Activated CD8-positive, alpha-beta T cell treated with anti-CD3 and anti-CD28 coated beads, Interleukin-2, amount 10 ng/mL, durations not matched to agents 7 days and 5 days (primary cell): ENCODE results near the gene PLEKHG4B. TPM values are rescaled to one million over a fixed set of nuclear protein-coding genes. Genes with fewer than 3 reads are reported as not detected.
A peak's percentile ranks its signal among the peaks of the same experiment; 100 is the strongest.
"Not testable (repeated sequence)": the region's sequence is repeated elsewhere in the genome, so short reads cannot be mapped to it uniquely, and the experiment has no call there.

Source experiments
- ATAC-seq: fragments of 150-1000 bp; cut with Tn5 transposase; one replicate; pipeline ENCODE4 v1.10.0; 2021; ENCODE audit warnings: moderate library complexity
- CTCF ChIA-PET: fragments of 350-600 bp; sonication (Branson Sonifier 250); formaldehyde crosslinking; loops from one replicate; lab custom pipeline; 2021; ENCODE audit warnings: antibody characterized with exemption; lab: Charles Lee
- POLR2A ChIA-PET: fragments of 350-600 bp; sonication (Branson Sonifier 250); formaldehyde crosslinking; loops from one replicate; lab custom pipeline; 2021; ENCODE audit warnings: antibody characterized with exemption; lab: Charles Lee
- DNase-seq: peaks from one replicate; pipeline ENCODE4 v3.0.0-alpha.2; 2020
- H3K27ac Mint-ChIP-seq: one replicate; pipeline ENCODE4 v1.8.0; 2021; ENCODE audit warnings: mild to moderate bottlenecking, mixed read lengths
- H3K27me3 Mint-ChIP-seq: one replicate; pipeline ENCODE4 v1.8.0; 2021; ENCODE audit warnings: low read depth, mixed read lengths
- H3K36me3 Mint-ChIP-seq: one replicate; pipeline ENCODE4 v1.8.0; 2021; ENCODE audit warnings: low read depth, mixed read lengths
- H3K4me1 Mint-ChIP-seq: one replicate; pipeline ENCODE4 v1.8.0; 2021; ENCODE audit warnings: low read depth, mixed read lengths
- H3K4me3 Mint-ChIP-seq: one replicate; pipeline ENCODE4 v1.8.0; 2021; ENCODE audit warnings: mild to moderate bottlenecking, mixed read lengths
- H3K9me3 Mint-ChIP-seq: one replicate; pipeline ENCODE4 v1.8.0; 2022; ENCODE audit warnings: mixed read lengths; ENCODE audit not compliant: insufficient read depth
- total RNA-seq, 2 experiments: library from RNA; stranded (reverse); gene quantifications; one replicate each; pipeline ENCODE4 v1.2.3, GENCODE V29; 2021

The PLEKHG4B gene
- total RNA-seq, 2 experiments from 2014 or later = not detected

GRCh38 chr5:222951-223715 lies 131.2 kb downstream of the PLEKHG4B start:
- Mint-ChIP-seq H3K27ac (peak overlapping the region; percentile 66), H3K4me1 (peaks cover 30% of the 10 kb centered on the region), H3K36me3 (peaks cover 46% of the 10 kb centered on the region)
- CTCF ChIA-PET, H3K4me3 Mint-ChIP-seq, DNase-seq, H3K27me3 Mint-ChIP-seq, ATAC-seq, H3K9me3 Mint-ChIP-seq, POLR2A ChIA-PET: not testable (repeated sequence)

- Mint-ChIP-seq H3K27me3 (no peaks in the 10 kb centered on the region), H3K9me3 (no peaks in the 10 kb centered on the region), H3K36me3 (peaks cover 50% of the 10 kb centered on the region), H3K4me1 (peaks cover 30% of the 10 kb centered on the region), H3K27ac (no peak overlapping the region), H3K4me3 (no peak overlapping the region)
- no peak for DNase-seq
- ChIA-PET POLR2A (no interaction called here), CTCF (no interaction called here)
- no peak for ATAC-seq
Observed at GRCh38 chr5:223791-224190, 131.8 kb downstream of the PLEKHG4B start.

GRCh38 chr5:225334-225733 lies 133.4 kb downstream of the PLEKHG4B start:
- peaks cover 27% of the 10 kb centered on the region for H3K4me1 Mint-ChIP-seq
- no peak overlapping the region for H3K27ac Mint-ChIP-seq
- H3K27me3 Mint-ChIP-seq = no peaks in the 10 kb centered on the region
- no peak overlapping the region for H3K4me3 Mint-ChIP-seq
- peaks cover 57% of the 10 kb centered on the region for H3K36me3 Mint-ChIP-seq
- ATAC-seq (no peak), DNase-seq (no peak)
- POLR2A ChIA-PET = no interaction called here
- CTCF ChIA-PET = no interaction called here
- H3K9me3 Mint-ChIP-seq = no peaks in the 10 kb centered on the region

GRCh38 chr5:227375-227774 lies 135.4 kb downstream of the PLEKHG4B start:
- POLR2A ChIA-PET, ATAC-seq, CTCF ChIA-PET, DNase-seq, H3K27me3 Mint-ChIP-seq, H3K9me3 Mint-ChIP-seq, H3K4me3 Mint-ChIP-seq, H3K27ac Mint-ChIP-seq: not testable (repeated sequence)
- Mint-ChIP-seq H3K4me1 (peaks cover 10% of the 10 kb centered on the region), H3K36me3 (peaks cover 61% of the 10 kb centered on the region)

- no peak for DNase-seq
- Mint-ChIP-seq H3K9me3 (no peaks in the 10 kb centered on the region), H3K4me1 (no peaks in the 10 kb centered on the region), H3K36me3 (peaks cover 60% of the 10 kb centered on the region), H3K4me3 (no peak overlapping the region), H3K27ac (no peak overlapping the region), H3K27me3 (no peaks in the 10 kb centered on the region)
- ChIA-PET CTCF (no interaction called here), POLR2A (no interaction called here)
- no peak for ATAC-seq
Observed at GRCh38 chr5:228886-229285, 136.9 kb downstream of the PLEKHG4B start.

GRCh38 chr5:230711-231110 lies 138.7 kb downstream of the PLEKHG4B start:
- POLR2A ChIA-PET = no interaction called here
- H3K9me3 Mint-ChIP-seq = no peaks in the 10 kb centered on the region
- DNase-seq (no peak), ATAC-seq (no peak)
- H3K36me3 Mint-ChIP-seq = peaks cover 57% of the 10 kb centered on the region
- H3K4me3 Mint-ChIP-seq = no peak overlapping the region
- H3K27me3 Mint-ChIP-seq = no peaks in the 10 kb centered on the region
- no peaks in the 10 kb centered on the region for H3K4me1 Mint-ChIP-seq
- H3K27ac Mint-ChIP-seq = no peak overlapping the region
- CTCF ChIA-PET = no interaction called here

GRCh38 chr5:231661-232060 lies 139.7 kb downstream of the PLEKHG4B start:
- Mint-ChIP-seq H3K27ac (no peak overlapping the region), H3K4me3 (no peak overlapping the region), H3K36me3 (peaks cover 60% of the 10 kb centered on the region), H3K27me3 (no peaks in the 10 kb centered on the region), H3K4me1 (no peaks in the 10 kb centered on the region), H3K9me3 (no peaks in the 10 kb centered on the region)
- DNase-seq (no peak), ATAC-seq (no peak)
- ChIA-PET POLR2A (no interaction called here), CTCF (no interaction called here)

GRCh38 chr5:233426-233825 lies 141.5 kb downstream of the PLEKHG4B start:
- H3K27me3 Mint-ChIP-seq, H3K4me3 Mint-ChIP-seq, H3K27ac Mint-ChIP-seq, H3K9me3 Mint-ChIP-seq, ATAC-seq, CTCF ChIA-PET, POLR2A ChIA-PET, H3K4me1 Mint-ChIP-seq, DNase-seq: not testable (repeated sequence)
- H3K36me3 Mint-ChIP-seq = peaks cover 61% of the 10 kb centered on the region

GRCh38 chr5:234450-234849 lies 142.5 kb downstream of the PLEKHG4B start:
- Mint-ChIP-seq H3K4me1 (no peaks in the 10 kb centered on the region), H3K36me3 (peaks cover 56% of the 10 kb centered on the region), H3K27ac (no peak overlapping the region), H3K9me3 (no peaks in the 10 kb centered on the region), H3K27me3 (no peaks in the 10 kb centered on the region), H3K4me3 (no peak overlapping the region)
- ATAC-seq (no peak), DNase-seq (no peak)
- ChIA-PET CTCF (interaction anchor here (0.6 kb wide), 1 partner anchor 15 kb away, joined by 3 read pairs; no protein-coding TSS in a partner anchor), POLR2A (no interaction called here)

GRCh38 chr5:235527-235926 lies 143.6 kb downstream of the PLEKHG4B start:
- H3K4me3 Mint-ChIP-seq, ATAC-seq, H3K9me3 Mint-ChIP-seq, H3K4me1 Mint-ChIP-seq, H3K27ac Mint-ChIP-seq, CTCF ChIA-PET, POLR2A ChIA-PET, H3K27me3 Mint-ChIP-seq, DNase-seq: not testable (repeated sequence)
- peaks cover 61% of the 10 kb centered on the region for H3K36me3 Mint-ChIP-seq

GRCh38 chr5:237931-238330 lies 146.0 kb downstream of the PLEKHG4B start:
- H3K27me3 Mint-ChIP-seq, ATAC-seq, CTCF ChIA-PET, H3K4me3 Mint-ChIP-seq, POLR2A ChIA-PET, H3K4me1 Mint-ChIP-seq, DNase-seq, H3K27ac Mint-ChIP-seq, H3K9me3 Mint-ChIP-seq: not testable (repeated sequence)
- H3K36me3 Mint-ChIP-seq = peaks cover 70% of the 10 kb centered on the region
